PFSK-1 (cell line): ENCODE measurements around the gene NAA11.

Experiments used
- FOXP2 ChIP-seq: optimal IDR thresholded peaks from 2 replicates; pipeline ENCODE3; 2011; ENCODE audit warnings: borderline replicate concordance, control low read depth, inconsistent platforms; ENCODE audit not compliant: insufficient read depth; ENCODE audit errors: extremely low read length, extremely low read depth
- POLR2AphosphoS5 ChIP-seq: IDR thresholded peaks from 2 replicates; pipeline ENCODE4 v1.6.1; 2012; ENCODE audit warnings: low read depth, mild to moderate bottlenecking, control low read depth, low read length, moderate library complexity
- SIN3A ChIP-seq: IDR thresholded peaks from 2 replicates; pipeline ENCODE4 v1.6.1; 2012; ENCODE audit warnings: mild to moderate bottlenecking, low read length, moderate library complexity, borderline replicate concordance; ENCODE audit not compliant: insufficient read depth
- TAF1 ChIP-seq: IDR thresholded peaks from 2 replicates; pipeline ENCODE4 v1.6.1; 2012; ENCODE audit warnings: low read length, control low read depth, borderline replicate concordance; ENCODE audit not compliant: insufficient read depth
- TF ChIP-seq, protein P1 (sequence below), 2 experiments: IDR thresholded peaks; 2 replicates each; pipeline versions ENCODE4 v1.6.1 to v1.8.0; 2011 to 2012; ENCODE audit warnings: low read depth in 2 of 2, low read length in 2 of 2, control low read depth in 1 of 2, inconsistent platforms in 1 of 2, mild to moderate bottlenecking in 1 of 2, moderate library complexity in 1 of 2; ENCODE audit not compliant: insufficient read depth in 1 of 2

Gene NAA11

GRCh38 chr4:79267671-79268070 is 58.2 kb downstream of the NAA11 start:
- TF ChIP-seq FOXP2 (no peak), TAF1 (no peak), SIN3A (no peak), POLR2AphosphoS5 (no peak)
- TF ChIP-seq, protein P1, sequence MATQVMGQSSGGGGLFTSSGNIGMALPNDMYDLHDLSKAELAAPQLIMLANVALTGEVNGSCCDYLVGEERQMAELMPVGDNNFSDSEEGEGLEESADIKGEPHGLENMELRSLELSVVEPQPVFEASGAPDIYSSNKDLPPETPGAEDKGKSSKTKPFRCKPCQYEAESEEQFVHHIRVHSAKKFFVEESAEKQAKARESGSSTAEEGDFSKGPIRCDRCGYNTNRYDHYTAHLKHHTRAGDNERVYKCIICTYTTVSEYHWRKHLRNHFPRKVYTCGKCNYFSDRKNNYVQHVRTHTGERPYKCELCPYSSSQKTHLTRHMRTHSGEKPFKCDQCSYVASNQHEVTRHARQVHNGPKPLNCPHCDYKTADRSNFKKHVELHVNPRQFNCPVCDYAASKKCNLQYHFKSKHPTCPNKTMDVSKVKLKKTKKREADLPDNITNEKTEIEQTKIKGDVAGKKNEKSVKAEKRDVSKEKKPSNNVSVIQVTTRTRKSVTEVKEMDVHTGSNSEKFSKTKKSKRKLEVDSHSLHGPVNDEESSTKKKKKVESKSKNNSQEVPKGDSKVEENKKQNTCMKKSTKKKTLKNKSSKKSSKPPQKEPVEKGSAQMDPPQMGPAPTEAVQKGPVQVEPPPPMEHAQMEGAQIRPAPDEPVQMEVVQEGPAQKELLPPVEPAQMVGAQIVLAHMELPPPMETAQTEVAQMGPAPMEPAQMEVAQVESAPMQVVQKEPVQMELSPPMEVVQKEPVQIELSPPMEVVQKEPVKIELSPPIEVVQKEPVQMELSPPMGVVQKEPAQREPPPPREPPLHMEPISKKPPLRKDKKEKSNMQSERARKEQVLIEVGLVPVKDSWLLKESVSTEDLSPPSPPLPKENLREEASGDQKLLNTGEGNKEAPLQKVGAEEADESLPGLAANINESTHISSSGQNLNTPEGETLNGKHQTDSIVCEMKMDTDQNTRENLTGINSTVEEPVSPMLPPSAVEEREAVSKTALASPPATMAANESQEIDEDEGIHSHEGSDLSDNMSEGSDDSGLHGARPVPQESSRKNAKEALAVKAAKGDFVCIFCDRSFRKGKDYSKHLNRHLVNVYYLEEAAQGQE (IDR thresholded peaks at IDR 0.05; ENCODE audit: insufficient read depth in 1 of 2, low read depth in 2 of 2, low read length in 2 of 2): no peak
